Activated naive CD4-positive, alpha-beta T cell treated with anti-CD3 and anti-CD28 coated beads, Interleukin-2, amount 10 ng/mL, durations not matched to agents 7 days and 5 days (primary cell): ENCODE measurements around the gene BGN.
A peak's percentile ranks its signal among the peaks of the same experiment; 100 is the strongest.

Source experiments
- CTCF ChIA-PET: fragments of 350-600 bp; sonication (Branson Sonifier 250); formaldehyde crosslinking; loops from one replicate; lab custom pipeline; 2021; ENCODE audit warnings: antibody characterized with exemption; lab: Charles Lee
- DNase-seq: peaks from one replicate; pipeline ENCODE4 v3.0.0-alpha.2; 2020
- H3K27ac Mint-ChIP-seq: one replicate; pipeline ENCODE4 v1.8.0; 2021; ENCODE audit warnings: mild to moderate bottlenecking, moderate library complexity, mixed read lengths
- H3K27me3 Mint-ChIP-seq: one replicate; pipeline ENCODE4 v1.8.0; 2021; ENCODE audit warnings: mild to moderate bottlenecking, mixed read lengths
- H3K36me3 Mint-ChIP-seq: one replicate; pipeline ENCODE4 v1.8.0; 2021; ENCODE audit warnings: mixed read lengths
- H3K4me1 Mint-ChIP-seq: one replicate; pipeline ENCODE4 v1.8.0; 2021; ENCODE audit warnings: mixed read lengths
- H3K4me3 Mint-ChIP-seq: one replicate; pipeline ENCODE4 v1.8.0; 2021; ENCODE audit warnings: mild to moderate bottlenecking, moderate library complexity, mixed read lengths
- H3K9me3 Mint-ChIP-seq: one replicate; pipeline ENCODE4 v1.8.0; 2021; ENCODE audit warnings: mixed read lengths

BGN gene

DNA sequence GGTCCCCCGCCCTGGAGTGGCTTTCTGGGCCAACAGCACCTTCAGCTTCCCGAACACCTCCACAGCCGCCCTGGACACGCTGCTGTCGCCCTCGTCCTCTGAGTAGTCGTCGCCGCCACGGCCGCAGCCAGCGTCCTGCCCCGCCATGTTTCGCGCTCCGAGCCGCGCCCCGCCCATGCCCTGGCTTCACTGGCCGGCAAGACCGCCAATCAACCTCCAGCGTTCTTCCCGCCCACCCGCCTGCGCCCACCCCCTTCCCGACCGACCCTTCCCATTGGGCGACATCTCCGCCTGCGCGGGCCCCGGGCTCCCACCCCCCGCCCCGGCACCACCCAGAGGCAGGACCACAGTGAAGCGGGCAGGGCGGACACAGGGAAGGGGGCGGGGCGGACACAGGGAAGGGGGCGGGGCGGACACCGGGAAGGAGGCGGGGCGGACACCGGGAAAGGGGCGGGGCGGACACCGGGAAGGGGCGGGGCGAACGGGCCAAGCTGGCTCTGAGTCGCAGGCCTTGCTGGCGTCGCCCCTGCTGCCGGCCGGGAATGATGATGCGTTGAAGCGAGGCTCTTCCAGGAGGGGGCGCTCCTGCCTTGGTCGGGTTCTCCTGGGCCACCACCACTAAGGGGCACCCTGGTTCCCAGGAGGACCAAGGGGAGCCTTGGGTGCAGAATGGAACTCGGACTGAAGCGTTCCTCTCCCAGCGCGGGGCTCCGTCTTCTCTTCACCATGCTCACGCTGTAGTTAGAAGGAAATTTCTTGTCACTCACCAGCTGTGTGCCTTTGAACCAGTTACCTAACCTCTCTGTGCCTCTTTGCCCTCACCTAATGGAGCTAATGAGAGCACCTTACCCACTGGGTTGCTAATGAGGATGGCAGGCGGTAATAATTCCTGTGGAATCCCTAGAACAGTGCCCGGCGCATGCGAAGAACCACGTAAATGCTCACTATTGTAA is 24.1 kb upstream of the BGN start, which contains the start of gene HAUS7:
HAUS7 (minus strand) TSS at position 166 of the 953 bp plus-strand sequence; CDS start at position 147, 19 bp downstream.
- Mint-ChIP-seq H3K4me1 (peaks cover 28% of the 10 kb centered on the region), H3K9me3 (no peaks in the 10 kb centered on the region), H3K27ac (peak within 1 kb of the TSS; percentile 87), H3K36me3 (no peaks in the 10 kb centered on the region), H3K27me3 (peaks cover 16% of the 10 kb centered on the region), H3K4me3 (peak within 1 kb of the TSS; percentile 79)
- DNase-seq = peak; percentile 90
- CTCF ChIA-PET = interaction anchor here (0.6 to 5.2 kb wide), 10 partner anchors 9 to 497 kb away, joined by 3 to 39 read pairs (median 3); partner anchors contain the start of gene CCNQ

DNA sequence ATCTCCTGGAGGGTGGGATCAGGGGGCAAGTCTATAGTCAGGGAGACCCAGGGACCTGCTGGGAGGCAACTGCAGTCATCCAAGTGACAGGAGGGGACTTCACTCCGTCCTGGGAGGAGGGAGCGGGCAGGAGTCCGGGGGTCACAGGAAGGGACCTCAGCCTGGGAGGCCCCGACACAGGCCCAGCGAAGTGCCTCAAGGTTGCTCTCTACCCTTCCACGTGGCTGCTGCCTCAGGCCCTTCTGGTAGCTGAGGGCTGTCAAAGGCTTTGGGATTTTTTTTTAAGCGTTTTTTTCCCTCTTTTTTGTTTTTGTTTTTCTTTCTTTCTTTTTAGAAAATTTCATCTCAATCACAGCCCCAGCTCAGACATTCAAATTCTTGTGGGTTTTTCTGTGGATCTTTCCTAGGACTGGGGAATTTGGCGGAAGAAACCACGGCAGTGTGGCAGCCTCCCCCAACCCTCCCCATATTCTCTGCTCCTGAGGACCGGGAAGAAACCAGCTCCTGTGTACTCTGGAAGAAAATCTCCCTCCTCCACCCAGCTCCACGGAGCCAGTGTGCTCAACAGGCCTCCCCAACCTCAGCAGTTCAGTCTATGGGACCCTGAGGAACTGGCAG is 23.0 kb upstream of the BGN start:
- Mint-ChIP-seq H3K9me3 (no peaks in the 10 kb centered on the region), H3K27ac (no peak overlapping the region)

DNA sequence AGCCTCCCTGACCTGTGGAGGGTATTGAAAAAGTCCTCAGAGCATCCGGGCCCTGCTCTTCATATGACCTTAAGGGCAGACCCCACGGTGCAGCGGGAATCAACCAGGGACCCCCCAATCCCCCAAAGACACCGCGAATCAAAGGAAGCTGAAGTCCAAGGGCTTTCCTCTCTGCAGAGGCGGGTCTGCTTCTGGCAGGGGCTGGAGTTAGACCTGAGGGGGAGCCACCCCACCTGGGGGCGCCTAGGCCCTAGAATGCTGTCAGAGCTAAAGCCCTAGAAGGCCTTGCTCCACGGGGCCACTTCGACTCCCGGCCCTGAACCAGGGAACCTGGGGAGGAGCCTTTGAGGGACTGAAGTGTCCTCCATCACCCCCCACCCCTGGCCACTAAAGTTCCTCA is 21.7 kb upstream of the BGN start:
- Mint-ChIP-seq H3K4me1 (peaks cover 21% of the 10 kb centered on the region), H3K27me3 (peaks cover 29% of the 10 kb centered on the region), H3K27ac (no peak overlapping the region), H3K4me3 (no peak overlapping the region), H3K9me3 (no peaks in the 10 kb centered on the region), H3K36me3 (no peaks in the 10 kb centered on the region)
- CTCF ChIA-PET = interaction anchor here (5.2 kb wide), 1 partner anchor 33 kb away, joined by 39 read pairs; no protein-coding TSS in a partner anchor
- DNase-seq = no peak

More for the DNA sequence above, 23.0 kb upstream of the BGN start:
- peaks cover 31% of the 10 kb centered on the region for H3K4me1 Mint-ChIP-seq
- no peaks in the 10 kb centered on the region for H3K36me3 Mint-ChIP-seq
- CTCF ChIA-PET = interaction anchor here (0.7 to 5.2 kb wide), 5 partner anchors 8 to 499 kb away, joined by 3 to 39 read pairs (median 5); no protein-coding TSS in a partner anchor
- no peak overlapping the region for H3K4me3 Mint-ChIP-seq
- DNase-seq = no peak
- H3K27me3 Mint-ChIP-seq = peaks cover 26% of the 10 kb centered on the region

DNA sequence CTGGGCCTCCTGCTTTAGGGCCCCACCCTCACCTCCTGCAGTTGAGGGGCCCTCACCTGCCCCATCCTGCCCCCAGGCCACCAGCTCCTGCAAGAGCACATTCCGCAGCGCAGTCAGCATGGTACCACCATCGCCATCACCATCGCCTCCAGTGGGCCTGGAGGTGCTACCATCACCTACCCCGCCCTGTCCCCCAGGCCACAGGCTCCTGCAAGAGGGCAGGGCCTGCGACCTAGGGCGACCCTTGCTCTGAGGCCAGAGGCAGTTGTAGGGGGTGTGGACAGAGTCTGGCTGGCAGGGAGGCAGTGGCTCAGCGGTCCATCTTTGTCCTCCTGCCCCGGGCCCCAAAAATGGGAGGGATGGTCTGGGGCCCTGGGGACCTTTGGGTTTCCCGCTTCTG is 20.5 kb upstream of the BGN start:
- DNase-seq = no peak
- no peak overlapping the region for H3K4me3 Mint-ChIP-seq
- peaks cover 21% of the 10 kb centered on the region for H3K4me1 Mint-ChIP-seq
- peaks cover 32% of the 10 kb centered on the region for H3K27me3 Mint-ChIP-seq
- CTCF ChIA-PET = no interaction called here
- no peaks in the 10 kb centered on the region for H3K36me3 Mint-ChIP-seq
- no peak overlapping the region for H3K27ac Mint-ChIP-seq
- no peaks in the 10 kb centered on the region for H3K9me3 Mint-ChIP-seq

DNA sequence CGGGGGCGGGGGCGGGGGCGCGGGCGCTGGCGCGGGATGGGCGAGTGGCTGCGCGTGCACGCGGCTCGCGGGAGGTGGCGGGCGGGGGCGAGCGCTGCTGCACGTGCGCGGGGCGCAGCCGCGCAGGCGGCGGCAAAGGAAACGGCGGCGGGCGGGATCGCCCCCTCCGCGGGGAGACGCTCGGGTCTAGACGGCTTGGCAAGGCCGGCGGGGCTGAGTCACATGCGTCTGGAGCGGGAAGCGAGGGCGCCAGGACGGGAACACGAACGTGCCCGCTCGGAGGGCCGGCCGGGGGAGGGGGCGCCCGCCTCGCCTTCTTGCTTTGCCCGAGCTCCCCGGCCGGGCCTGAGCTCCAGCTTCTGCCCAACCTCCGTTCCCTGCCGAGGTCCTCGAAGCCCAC is 20.1 kb upstream of the BGN start:
- Mint-ChIP-seq H3K36me3 (no peaks in the 10 kb centered on the region), H3K27me3 (peaks cover 32% of the 10 kb centered on the region), H3K4me1 (peaks cover 19% of the 10 kb centered on the region), H3K27ac (no peak overlapping the region), H3K4me3 (no peak overlapping the region), H3K9me3 (no peaks in the 10 kb centered on the region)
- DNase-seq = peak; percentile 45
- CTCF ChIA-PET = no interaction called here

DNA sequence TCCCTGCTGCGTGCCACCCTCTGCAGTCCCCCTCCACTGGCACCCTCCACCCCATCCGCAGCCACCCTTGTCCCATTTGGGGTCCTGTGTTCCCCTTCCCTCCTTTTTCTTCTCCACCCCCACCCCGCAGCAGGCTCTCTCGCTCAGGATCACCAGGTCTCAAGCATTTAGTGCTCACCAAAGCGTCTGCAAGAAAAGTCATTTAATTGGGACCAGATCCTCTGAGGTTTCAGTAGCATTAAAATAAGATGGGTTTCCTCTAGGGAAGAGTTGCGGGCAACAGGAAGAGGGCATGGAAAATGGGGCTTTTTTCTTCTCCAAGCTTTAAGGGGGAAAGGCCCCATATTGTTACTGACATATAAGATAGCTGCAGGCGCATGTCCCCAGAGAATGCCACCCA is 19.5 kb upstream of the BGN start:
- H3K36me3 Mint-ChIP-seq = no peaks in the 10 kb centered on the region
- CTCF ChIA-PET = no interaction called here
- H3K27me3 Mint-ChIP-seq = peaks cover 32% of the 10 kb centered on the region
- H3K9me3 Mint-ChIP-seq = no peaks in the 10 kb centered on the region
- no peak overlapping the region for H3K4me3 Mint-ChIP-seq
- H3K4me1 Mint-ChIP-seq = peaks cover 19% of the 10 kb centered on the region
- DNase-seq = no peak
- H3K27ac Mint-ChIP-seq = no peak overlapping the region

DNA sequence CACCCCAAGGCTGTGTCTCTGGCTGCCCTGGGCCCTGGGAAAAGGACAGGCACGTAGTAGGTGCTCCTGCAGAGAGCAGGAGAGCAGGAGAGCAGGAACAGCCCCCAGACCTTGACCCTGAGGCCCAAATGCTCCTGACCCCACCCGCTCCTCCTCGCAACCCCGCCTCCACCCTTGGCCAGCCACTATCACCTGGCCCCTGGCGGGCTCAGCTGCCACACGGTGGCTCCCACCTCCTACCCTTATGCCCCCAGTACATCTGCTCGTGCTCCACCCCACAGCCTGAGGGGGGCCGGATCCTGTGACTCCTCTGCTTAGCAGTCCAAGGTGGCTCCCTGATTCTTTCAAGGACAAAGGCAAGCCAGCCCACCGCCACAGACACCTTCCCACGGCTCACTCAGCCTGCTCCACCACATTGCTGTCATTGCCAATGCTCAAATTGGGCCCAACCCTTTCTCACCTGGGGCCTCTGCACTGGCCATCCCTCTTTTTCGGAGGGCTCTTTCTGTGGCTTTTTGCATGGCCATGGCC is 19.0 kb upstream of the BGN start:
- H3K27ac Mint-ChIP-seq = no peak overlapping the region
- no peaks in the 10 kb centered on the region for H3K9me3 Mint-ChIP-seq
- DNase-seq = no peak
- H3K36me3 Mint-ChIP-seq = no peaks in the 10 kb centered on the region
- CTCF ChIA-PET = no interaction called here
- H3K4me1 Mint-ChIP-seq = peaks cover 19% of the 10 kb centered on the region
- H3K4me3 Mint-ChIP-seq = no peak overlapping the region
- peaks cover 32% of the 10 kb centered on the region for H3K27me3 Mint-ChIP-seq

DNA sequence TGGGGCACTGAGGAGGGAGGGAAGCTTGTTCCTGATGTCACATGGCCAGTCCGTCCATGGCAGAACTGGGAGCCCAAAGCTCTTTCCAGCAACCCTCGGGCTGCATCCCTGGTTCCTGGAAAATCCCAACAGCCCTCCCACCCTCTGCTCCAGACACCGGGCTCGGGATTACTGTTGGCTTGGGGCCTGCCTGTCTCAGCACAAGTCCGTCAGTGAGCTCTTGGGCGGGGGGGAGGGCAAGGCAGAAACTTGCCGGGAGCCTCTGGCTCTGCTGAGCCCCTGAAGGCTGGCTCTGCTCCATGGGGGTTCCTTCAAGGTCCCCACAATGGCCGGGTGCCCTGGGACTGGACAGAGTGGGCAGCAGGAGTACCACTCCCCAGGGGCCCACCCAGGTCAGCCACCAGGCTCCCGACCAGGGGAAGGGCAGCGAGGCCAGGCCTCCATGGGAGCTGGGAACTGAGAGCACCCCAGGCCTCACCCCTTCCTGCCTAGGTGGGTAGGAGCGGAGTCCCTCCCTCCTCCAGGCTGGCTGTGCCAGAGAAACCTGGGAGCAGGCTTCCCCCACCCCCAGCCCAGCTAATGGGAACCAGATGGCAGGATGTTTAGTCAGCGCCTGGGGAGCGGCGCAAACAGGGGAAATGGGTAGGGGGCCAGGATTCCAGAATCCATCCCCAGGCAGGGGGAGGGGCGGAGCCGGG is 18.0 kb upstream of the BGN start:
- Mint-ChIP-seq H3K9me3 (no peaks in the 10 kb centered on the region), H3K27ac (no peak overlapping the region), H3K4me1 (peaks cover 14% of the 10 kb centered on the region), H3K36me3 (no peaks in the 10 kb centered on the region), H3K4me3 (no peak overlapping the region), H3K27me3 (peaks cover 32% of the 10 kb centered on the region)
- CTCF ChIA-PET = no interaction called here
- no peak for DNase-seq

DNA sequence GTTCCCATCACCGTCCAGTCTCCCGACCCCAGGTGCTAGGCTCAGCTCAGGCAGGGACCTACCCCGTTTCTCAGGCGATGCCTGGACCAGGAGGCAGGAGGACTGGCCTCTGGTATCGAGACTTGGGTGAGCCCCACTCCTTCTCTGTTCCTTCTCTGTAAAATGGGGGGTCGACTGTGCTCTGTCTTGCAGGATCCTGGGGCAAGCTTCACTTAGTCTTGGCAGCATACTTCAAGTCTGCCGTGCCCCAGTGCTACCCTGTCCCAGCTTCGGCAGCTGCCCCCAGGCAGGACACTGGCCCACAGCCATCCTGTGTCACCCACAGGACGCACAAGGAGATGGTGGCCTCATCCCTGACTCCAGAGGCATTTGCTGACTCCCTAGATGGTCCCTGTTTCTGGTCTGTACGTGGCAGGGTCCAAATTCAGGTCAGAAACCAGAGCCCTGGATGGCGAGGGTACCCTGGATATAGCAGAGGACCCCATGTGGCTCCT is 17.4 kb upstream of the BGN start:
- H3K27ac Mint-ChIP-seq = no peak overlapping the region
- H3K36me3 Mint-ChIP-seq = no peaks in the 10 kb centered on the region
- CTCF ChIA-PET = no interaction called here
- H3K9me3 Mint-ChIP-seq = no peaks in the 10 kb centered on the region
- H3K4me1 Mint-ChIP-seq = peaks cover 14% of the 10 kb centered on the region
- no peak overlapping the region for H3K4me3 Mint-ChIP-seq
- no peak for DNase-seq
- peaks cover 32% of the 10 kb centered on the region for H3K27me3 Mint-ChIP-seq

DNA sequence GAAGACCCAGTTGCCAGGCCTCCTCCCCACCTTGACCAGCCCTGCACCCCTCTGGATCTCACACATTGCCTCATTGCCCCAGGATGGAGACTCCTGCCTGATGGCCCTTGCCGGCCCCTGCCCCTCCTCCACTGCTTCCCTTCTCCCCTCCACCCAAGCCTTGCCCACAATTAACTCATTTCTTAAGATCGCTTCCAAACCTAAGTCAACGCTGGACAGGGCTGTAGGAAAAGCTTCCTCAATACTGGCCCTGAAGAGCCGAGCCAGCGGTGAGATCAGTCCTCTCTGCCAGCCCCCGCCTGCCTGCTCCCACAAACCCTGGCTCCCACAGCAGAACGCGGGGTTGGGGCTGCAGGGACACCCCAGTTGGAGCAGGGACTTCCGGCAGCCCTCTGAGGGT is 16.9 kb upstream of the BGN start:
- no peaks in the 10 kb centered on the region for H3K36me3 Mint-ChIP-seq
- peaks cover 32% of the 10 kb centered on the region for H3K27me3 Mint-ChIP-seq
- H3K9me3 Mint-ChIP-seq = no peaks in the 10 kb centered on the region
- peaks cover 14% of the 10 kb centered on the region for H3K4me1 Mint-ChIP-seq
- no peak overlapping the region for H3K27ac Mint-ChIP-seq
- no peak for DNase-seq
- no peak overlapping the region for H3K4me3 Mint-ChIP-seq
- CTCF ChIA-PET = no interaction called here

DNA sequence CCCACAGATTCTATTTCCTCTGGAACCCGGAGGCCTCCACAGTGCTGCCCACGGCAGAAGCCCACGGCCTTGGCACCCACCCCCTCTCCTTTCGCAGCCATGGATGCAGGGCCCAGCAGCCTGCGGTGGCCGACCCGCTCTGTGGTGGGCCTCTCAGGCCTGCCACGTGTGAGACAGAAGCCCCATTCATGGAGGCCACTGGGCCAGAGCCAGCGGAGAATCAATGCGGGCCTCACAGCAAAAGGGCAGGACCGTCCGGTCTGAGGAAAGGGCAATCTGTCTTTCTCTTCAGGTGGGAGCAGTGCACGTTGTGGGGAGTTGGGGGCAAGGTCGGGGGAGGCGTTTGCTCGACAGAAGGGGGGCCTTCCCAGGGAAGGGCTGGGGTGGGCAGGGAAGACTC is 16.0 kb upstream of the BGN start:
- Mint-ChIP-seq H3K36me3 (no peaks in the 10 kb centered on the region), H3K27ac (no peak overlapping the region), H3K4me1 (peaks cover 11% of the 10 kb centered on the region), H3K9me3 (no peaks in the 10 kb centered on the region), H3K4me3 (no peak overlapping the region), H3K27me3 (peaks cover 28% of the 10 kb centered on the region)
- CTCF ChIA-PET = no interaction called here
- DNase-seq = no peak

DNA sequence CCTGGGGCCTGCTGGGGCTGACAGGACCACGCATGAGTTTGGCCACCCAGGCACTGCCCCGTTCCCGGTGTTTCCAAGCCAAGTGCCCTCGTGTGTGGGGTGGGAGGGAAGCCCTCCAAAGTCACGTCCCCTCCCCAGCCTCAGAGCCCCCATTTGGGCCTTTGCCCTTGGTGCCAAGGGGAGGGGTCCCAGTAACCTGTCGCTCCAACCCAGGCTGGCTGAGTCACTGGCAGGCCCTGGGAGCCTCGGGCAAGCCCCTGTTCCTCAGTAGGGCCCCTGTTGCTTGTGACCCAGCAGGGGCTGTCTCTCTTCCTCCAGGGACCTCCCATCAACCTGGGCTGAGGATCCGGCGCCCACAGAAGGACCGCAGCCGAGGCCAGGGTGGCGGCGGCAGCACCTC is 13.7 kb upstream of the BGN start:
- H3K27ac Mint-ChIP-seq = no peak overlapping the region
- no peak for DNase-seq

DNA sequence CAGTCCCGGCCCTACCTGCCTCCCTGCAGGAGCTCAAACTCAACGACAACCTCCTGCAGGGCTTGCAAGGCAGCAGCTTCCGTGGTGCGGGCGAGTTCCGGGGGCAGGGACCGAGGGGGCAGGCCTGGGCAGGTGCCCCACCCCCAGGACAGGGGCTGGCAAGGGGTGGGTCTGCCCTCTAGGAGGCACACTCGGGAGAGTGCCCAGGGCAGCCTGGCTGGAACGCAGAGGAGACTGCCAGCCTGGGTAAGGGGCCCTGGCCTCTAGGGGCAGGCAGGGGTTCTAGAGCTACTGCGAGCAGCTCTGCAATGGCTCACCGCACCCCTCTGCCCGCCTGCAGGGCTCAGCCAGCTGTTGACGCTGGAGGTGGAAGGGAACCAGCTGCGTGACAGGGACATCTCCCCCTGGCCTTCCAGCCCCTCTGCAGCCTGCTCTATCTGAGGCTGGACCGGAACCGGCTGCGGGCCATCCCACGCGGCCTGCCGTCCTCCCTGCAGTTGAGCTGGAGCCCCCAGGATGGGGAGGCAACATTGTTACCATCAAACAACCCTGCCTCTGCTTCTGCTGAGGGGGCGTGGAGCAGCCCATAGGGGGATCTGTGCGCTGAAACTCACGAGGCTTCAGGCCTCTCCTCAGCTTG is 12.3 kb upstream of the BGN start:
- no peak for DNase-seq
- CTCF ChIA-PET = no interaction called here
- Mint-ChIP-seq H3K4me1 (no peaks in the 10 kb centered on the region), H3K9me3 (no peaks in the 10 kb centered on the region), H3K27me3 (peaks cover 6% of the 10 kb centered on the region), H3K27ac (no peak overlapping the region), H3K4me3 (no peak overlapping the region), H3K36me3 (no peaks in the 10 kb centered on the region)

More for the DNA sequence above, 13.7 kb upstream of the BGN start:
- no peaks in the 10 kb centered on the region for H3K36me3 Mint-ChIP-seq
- peaks cover under 1% of the 10 kb centered on the region for H3K4me1 Mint-ChIP-seq
- no peak overlapping the region for H3K4me3 Mint-ChIP-seq
- CTCF ChIA-PET = no interaction called here
- H3K27me3 Mint-ChIP-seq = peaks cover 12% of the 10 kb centered on the region
- no peaks in the 10 kb centered on the region for H3K9me3 Mint-ChIP-seq
